AG08396 (cell line): ENCODE measurements around the gene PPP6R2.

ENCODE experiments used
- DNase-seq: peaks from one replicate; pipeline ENCODE4 v3.0.0; 2012; ENCODE audit warnings: low spot score, mixed read lengths

The PPP6R2 gene

GRCh38 chr22:50447576-50448551 is 104.7 kb downstream of the PPP6R2 start:
- no peak for DNase-seq

DNA sequence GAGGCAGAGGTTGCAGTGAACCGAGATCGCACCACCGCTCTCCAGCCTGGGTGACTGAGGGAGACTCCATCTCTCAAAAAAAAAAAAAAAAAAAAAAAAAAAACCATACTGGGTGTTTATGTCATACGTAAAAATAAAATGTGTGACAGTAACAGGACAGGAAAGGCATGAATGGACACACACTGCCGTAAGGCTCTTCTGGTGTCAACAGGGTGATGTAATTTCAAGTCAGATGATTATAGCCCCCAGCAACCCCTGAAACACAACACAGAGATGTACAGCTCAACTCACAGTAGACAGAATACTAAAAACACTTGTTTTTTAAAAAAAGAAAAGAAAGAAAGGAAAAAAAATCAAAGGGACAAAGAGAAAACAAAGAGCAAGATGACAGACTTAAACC is 109.5 kb downstream of the PPP6R2 start:
- DNase-seq = no peak

DNA sequence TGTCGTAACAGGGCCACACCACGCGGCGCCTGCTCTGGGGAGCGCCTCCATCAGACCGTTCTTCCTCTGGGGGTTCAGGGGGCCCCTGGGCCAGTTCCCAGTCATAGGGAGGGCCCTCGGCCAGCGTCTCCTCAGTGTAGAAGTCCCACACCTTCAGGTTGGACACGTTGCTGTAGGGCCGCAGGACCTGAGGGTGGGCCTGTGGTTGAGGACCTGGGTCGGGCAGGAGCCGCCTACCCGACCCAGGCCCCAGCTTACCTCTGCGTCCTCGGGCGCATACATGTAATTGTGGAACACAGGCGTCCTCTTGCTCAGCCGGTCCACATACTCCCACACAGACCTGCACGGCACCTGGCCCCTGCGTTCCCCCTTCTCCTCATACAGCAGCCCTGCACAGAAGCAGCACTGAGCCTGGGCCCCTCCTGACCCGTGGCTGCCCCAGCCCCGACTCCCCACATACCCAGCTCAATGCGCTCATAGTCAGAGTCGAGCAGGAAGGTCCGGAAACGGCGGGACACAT is 111.5 kb downstream of the PPP6R2 start:
- DNase-seq = no peak

DNA sequence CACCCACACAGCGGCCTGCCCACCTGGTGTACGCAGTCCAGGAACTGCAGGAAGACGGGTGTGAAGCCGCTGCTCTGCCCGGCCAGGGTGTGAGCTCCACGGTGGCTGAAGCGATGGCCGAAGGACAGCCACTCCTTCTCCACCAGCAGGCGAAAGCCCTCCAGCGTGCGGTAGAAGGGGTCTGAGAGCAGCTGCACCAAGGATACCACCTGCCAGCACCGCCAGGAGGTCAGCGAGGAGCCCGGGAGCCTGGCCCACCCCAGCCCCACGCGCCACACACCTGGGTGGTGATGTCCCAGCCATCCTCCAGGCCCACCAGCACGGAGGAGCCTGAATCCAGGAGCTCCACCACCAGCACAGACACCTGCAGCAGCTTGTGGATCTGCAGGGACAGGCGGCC is 112.1 kb downstream of the PPP6R2 start:
- no peak for DNase-seq

GRCh38 chr22:50456026-50456425 is 112.9 kb downstream of the PPP6R2 start:
- DNase-seq = no peak

- no peak for DNase-seq
Observed at GRCh38 chr22:50456466-50457234, 113.5 kb downstream of the PPP6R2 start.

DNA sequence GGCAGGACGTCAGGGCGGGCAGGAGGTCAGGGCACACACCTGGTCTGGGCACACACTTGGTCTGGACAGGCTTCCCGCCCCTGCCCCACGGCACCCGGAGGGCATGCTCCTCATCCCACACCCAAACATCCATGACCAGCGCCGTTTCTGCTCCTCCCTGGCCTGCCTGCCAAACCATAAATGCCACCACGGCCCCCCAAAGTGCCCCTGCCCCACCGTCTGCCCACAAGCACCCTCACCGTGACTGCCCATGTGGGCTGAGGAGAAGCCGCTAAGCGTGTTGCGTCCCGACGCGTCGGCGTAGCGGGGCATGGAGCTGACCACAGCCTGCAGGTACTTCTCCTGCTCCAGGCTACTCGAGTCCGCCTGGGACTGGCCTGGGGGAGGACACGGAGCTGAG is 115.9 kb downstream of the PPP6R2 start:
- no peak for DNase-seq

DNA sequence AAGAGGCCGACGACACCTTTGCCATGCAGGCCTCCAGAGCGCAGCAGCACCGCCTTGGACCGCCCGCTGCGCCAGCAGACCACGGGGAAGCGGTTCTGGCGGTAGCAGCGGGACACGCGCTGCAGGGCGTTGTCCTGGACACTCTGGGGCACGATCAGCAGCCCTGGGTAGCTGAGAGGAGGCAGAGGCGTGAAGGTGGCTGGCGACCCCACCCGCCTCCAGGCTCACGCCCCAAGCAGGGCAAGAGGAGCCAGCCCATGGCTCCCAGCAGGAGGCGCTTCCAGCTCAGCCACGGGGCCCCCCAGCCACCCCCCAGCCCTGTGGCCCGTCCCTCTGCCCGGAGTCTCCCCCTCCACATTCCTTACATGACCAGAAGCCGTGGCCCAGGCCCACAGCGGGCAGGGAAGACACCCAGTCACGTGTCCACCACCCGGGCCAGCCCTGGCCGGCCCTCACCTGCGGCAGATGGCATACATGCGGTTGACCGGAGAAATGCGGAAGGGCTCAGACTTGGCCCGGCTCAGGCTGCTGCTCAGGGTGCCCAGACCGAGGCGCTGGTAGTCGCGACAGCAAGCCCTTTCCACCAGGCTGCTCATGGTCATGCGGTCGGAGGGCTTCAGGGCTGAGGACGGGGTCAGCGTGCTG is 116.5 kb downstream of the PPP6R2 start:
- no peak for DNase-seq

GRCh38 chr22:50460938-50461337 is 117.8 kb downstream of the PPP6R2 start:
- DNase-seq = no peak

- no peak for DNase-seq
Observed at GRCh38 chr22:50461536-50461935, 118.4 kb downstream of the PPP6R2 start.

GRCh38 chr22:50461979-50462540 is 118.9 kb downstream of the PPP6R2 start:
- no peak for DNase-seq

DNA sequence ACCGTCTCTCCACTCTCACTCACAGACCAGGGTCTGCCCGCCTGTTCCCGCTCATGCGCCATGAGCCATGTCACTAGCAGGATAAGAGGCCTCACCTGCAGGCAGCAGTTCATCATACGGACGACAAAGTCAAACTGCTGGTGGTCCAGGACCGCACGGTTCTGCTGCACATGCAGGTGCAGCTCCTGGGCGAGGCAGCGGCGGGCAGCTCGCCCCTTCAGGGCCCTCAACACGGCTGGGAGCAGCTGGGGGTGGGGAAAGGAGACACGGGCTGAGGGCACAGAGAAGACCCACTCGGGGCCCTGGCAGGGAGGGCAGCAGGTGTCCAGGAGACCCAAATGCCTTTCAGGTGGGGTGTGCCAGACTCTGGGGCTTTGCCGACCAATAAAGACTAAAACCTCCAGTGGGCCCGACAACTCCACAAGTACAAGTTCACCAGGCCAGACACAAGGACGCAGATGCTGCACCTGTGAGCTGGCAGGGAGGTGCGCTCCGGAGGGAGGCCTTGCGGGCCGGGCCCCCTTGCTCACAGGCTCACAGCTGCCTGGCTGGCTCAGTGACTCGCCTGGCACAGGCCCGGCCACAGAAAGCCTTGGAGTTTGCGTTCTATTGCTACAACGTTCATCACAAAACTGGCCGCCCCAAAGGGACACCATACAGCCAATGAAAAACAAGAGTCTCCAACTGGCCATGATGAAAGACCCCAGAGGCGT is 120.2 kb downstream of the PPP6R2 start:
- no peak for DNase-seq

- DNase-seq = no peak
Observed at GRCh38 chr22:50464451-50464850, 121.3 kb downstream of the PPP6R2 start.

DNA sequence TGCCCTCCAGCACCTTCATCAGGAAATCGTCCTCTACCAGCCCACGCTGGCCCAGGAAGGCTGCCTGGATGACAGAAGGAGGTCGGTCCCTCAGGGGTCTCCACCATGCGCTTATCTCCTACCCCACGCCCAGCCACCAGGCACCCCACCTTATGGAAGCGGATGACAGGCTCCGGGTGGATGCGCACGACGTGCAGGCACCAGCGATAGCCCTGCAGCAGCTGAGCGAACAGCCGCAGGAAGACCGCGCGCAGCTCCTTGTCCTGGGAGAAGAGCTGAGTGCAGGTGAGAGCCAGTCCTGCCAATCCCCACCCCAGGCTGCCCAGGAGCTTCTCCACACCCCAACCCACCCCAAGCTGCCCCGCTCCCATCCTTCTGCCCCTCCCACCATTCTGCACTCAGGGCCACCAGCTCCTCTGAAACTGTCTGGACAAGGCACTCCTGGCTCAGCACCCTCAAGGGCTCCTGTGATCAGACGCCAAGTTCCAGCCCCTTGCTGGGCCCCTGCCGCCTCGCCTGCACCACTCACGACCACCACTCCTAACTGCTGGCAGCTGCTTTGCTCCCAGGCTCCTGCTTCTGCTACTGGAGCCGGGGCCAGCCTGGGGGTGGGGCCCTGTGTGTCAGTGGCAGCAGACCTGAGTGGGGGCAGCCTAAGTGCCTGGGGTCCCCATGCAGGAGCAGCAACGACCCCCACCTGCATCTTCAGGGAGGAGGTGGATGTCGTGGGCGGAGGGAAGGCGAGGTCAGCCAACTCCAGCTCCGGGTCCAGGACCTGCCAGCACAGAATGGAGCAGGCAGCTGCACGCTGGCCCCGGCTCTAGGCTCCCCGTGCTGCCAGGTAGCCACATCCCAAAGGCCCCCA is 122.2 kb downstream of the PPP6R2 start:
- DNase-seq = no peak

GRCh38 chr22:50467341-50467740 is 124.2 kb downstream of the PPP6R2 start:
- no peak for DNase-seq

- no peak for DNase-seq
Observed at GRCh38 chr22:50467773-50468440, 124.8 kb downstream of the PPP6R2 start.

DNA sequence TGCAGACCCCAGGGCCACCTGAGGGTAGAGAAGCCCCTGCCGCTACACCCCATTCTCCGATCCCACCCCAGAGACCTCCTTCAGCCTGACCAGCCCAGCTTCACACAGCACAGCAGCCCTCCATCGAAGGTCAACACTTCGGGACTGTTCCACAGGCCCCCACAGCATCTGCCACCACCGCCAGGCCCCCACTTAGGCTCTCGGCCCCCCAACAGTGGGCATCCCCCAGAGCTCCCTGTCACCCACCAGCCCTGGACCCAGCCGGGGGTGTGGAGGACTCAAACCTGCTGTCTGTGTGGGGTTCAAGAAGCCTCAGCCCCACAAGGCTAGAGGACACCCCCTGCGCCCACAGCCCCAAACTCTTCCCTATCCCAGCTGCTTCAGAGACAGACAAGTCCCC is 125.5 kb downstream of the PPP6R2 start:
- no peak for DNase-seq

GRCh38 chr22:50469377-50470305 is 126.5 kb downstream of the PPP6R2 start:
- DNase-seq = no peak

DNA sequence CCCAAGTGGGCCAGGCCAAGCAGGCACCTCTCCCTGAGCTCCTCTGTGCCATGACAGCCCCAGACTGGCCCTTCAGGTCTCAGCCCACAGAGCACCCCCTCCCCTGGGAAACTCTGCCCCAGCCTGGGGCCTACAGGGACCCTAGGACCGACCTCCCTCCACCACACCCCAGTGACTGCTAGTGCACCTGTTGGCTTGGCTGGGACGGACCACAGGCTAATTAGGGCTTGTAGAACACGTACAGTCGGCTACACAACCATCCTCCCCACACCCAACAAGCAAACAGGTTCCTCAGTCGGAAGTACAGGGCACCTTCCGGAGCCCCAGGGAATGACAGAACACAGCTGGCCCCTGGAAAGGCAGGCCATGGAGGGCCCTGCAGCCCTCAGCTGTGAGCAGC is 127.4 kb downstream of the PPP6R2 start:
- no peak for DNase-seq
